Naive B cell (primary cell): ENCODE measurements around the gene VSIG10. TPM values are rescaled to one million over a fixed set of nuclear protein-coding genes. Genes with fewer than 3 reads are reported as not detected.

ENCODE experiments used
- ATAC-seq, 2 donors: fragments of 150-1000 bp; cut with Tn5 transposase; 2 replicates each; pipeline ENCODE4 v1.10.0; 2021; ENCODE audit warnings: low read depth in 2 of 2, mild to moderate bottlenecking in 2 of 2, moderate library complexity in 2 of 2
- DNase-seq: peaks from one replicate; pipeline ENCODE4 v3.0.0; 2022
- H3K27ac Mint-ChIP-seq, 6 donors: one replicate each; pipeline ENCODE4 v1.8.0; 2020 to 2022; ENCODE audit warnings: mild to moderate bottlenecking in 6 of 6, mixed read lengths in 6 of 6, moderate library complexity in 5 of 6, inconsistent platforms in 2 of 6
- H3K27me3 Mint-ChIP-seq, 3 donors: one replicate each; pipeline ENCODE4 v1.8.0; 2021 to 2022; ENCODE audit warnings: mixed read lengths in 3 of 3, mild to moderate bottlenecking in 1 of 3
- H3K36me3 Mint-ChIP-seq, 2 donors: one replicate each; pipeline ENCODE4 v1.8.0; 2020 to 2022; ENCODE audit warnings: mixed read lengths in 2 of 2, inconsistent platforms in 1 of 2, mild to moderate bottlenecking in 1 of 2
- H3K4me1 Mint-ChIP-seq, 3 donors: one replicate each; pipeline ENCODE4 v1.8.0; 2020 to 2022; ENCODE audit warnings: mixed read lengths in 3 of 3, inconsistent platforms in 1 of 3, mild to moderate bottlenecking in 1 of 3, moderate library complexity in 1 of 3
- H3K4me3 Mint-ChIP-seq, 8 donors: one replicate each; pipeline ENCODE4 v1.8.0; 2020 to 2022; ENCODE audit warnings: mild to moderate bottlenecking in 8 of 8, mixed read lengths in 8 of 8, moderate library complexity in 8 of 8, inconsistent platforms in 2 of 8
- H3K9me3 Mint-ChIP-seq, 7 donors: one replicate each; pipeline ENCODE4 v1.8.0; 2020 to 2022; ENCODE audit warnings: mixed read lengths in 7 of 7, mild to moderate bottlenecking in 5 of 7, inconsistent platforms in 2 of 7, moderate library complexity in 1 of 7
- polyA plus RNA-seq, 6 donors: library from polyadenylated mRNA; unstranded; fragments of 300-500 nt; fragmentation: Illumina TruSeq; gene quantifications; one replicate each; pipeline ENCODE4 v1.2.3, GENCODE V29; 2021; ENCODE audit warnings: low read depth in 6 of 6

The VSIG10 gene
- polyA plus RNA-seq, 6 donors from 2014 or later: 0.36 to 3.1 (median 1.7) TPM; not detected in 1

DNA sequence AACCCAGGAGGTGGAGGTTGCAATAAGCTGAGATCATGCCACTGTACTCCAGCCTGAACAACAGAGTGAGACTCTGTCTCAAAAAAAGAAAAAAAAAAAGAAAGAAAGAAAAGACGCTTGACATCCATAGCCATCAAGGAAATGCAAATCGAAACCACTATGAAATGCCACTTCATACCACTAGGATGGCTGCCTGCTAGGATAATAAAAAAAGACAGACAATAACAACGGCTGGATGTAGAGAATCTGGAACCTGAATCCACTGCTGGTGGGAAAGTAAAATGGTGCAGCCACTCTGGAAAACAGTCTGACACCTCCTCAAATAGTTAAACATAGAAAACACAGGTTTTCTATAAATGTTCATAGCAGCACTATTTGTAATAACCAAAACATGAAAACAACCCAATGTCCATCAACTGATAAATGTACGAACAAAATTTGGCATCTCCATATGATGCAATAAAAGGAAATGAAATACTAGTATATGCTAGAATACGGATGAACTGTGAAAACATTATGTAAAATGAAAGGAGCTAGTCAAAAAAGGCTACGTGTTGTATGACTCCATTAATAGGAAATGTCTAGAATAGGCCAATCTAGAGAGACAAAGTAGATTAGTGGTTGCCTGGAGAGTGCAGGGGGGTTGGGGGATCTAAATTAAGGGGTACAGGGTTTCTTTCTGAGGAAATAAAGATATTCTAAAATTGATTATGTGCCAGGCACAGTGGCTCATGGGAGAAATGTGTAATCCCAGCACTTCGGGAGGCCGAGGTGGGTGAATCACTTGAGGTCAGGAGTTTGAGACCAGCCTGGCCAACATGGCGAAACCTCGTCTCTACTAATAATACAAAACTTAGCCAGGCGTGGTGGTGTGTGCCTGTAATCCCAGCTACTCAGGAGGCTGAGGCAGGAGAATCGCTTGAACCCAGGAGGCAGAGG lies 52.6 kb downstream of the VSIG10 start:
- ATAC-seq (no peak), DNase-seq (no peak)
- Mint-ChIP-seq H3K4me1 (peaks cover 5 to 17% (median 9%) of the 10 kb centered on the region in 3 donors), H3K9me3 (no peaks in the 10 kb centered on the region), H3K27ac (peak overlapping the region in 1 of 6 donors; percentile 48), H3K36me3 (peaks cover 0 to 5% of the 10 kb centered on the region in 2 donors), H3K27me3 (no peaks in the 10 kb centered on the region), H3K4me3 (no peak overlapping the region)

DNA sequence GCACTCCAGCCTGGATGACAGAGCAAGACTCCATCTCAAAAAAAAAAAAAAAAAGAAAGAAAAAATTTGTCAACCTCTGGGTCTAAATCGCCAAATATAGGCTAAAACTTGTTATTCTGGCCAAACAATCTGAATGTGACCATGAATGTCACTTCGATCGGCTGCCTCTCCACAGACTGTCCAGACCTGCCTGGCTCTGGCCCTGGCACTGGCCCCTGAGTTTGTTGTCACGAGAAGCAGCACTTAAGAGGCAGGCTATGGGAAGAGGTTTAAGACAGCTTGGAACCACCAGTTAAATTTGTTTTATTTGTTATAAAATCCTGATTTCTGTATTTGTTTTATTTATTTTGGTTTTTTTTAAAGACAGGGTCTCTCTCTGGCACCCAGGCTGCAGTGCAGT lies 57.4 kb downstream of the VSIG10 start:
- Mint-ChIP-seq H3K4me1 (peaks cover 0 to 4% (median 0%) of the 10 kb centered on the region in 3 donors), H3K27me3 (no peaks in the 10 kb centered on the region), H3K36me3 (peaks cover 2 to 18% of the 10 kb centered on the region in 2 donors), H3K9me3 (no peaks in the 10 kb centered on the region), H3K4me3 (no peak overlapping the region), H3K27ac (no peak overlapping the region)
- no peak for DNase-seq
- ATAC-seq: no peak

DNA sequence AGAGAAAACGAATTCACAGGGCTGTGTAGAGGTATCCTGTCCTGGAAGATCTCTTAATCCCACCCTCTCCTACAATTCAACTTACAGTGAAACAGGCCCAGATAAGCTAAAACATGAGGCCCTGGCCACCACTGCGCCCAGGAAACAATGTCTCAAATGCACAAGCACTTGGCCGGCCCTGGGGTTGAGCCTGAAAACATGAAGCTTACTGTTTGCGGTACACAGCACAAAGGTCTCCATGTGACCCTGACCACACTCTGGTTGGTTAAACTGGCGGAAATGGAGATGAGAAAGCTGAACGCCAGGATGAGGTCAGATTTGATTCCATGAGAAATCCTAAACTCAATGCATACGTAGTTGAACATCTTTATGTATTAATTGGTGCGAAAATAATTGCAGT lies 59.2 kb downstream of the VSIG10 start:
- H3K27ac Mint-ChIP-seq: no peak overlapping the region
- no peak for DNase-seq
- peaks cover 0 to 5% (median 0%) of the 10 kb centered on the region in 3 donors for H3K4me1 Mint-ChIP-seq

DNA sequence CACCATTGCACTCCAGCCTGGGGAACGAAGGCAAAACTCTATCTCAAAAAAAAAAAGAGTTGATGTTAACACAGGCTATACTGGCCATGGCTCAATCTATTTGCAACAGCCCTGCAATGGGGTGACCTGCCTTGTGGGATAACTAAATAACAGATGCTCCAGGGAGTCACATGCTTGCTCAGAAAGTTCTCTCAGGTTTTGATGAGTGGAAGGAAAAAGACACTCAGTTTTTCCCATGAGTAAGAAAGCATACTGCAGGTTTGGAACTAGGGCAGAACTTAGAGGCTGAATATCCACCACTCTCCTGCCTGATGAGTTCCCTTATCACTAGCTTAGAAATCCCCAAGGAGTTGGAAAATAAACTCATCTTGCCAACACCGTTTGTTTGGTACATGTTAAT lies 59.7 kb downstream of the VSIG10 start:
- H3K27ac Mint-ChIP-seq: no peak overlapping the region
- H3K9me3 Mint-ChIP-seq: peaks cover 0 to 2% (median 0%) of the 10 kb centered on the region in 7 donors
- no peaks in the 10 kb centered on the region for H3K27me3 Mint-ChIP-seq
- H3K4me3 Mint-ChIP-seq: no peak overlapping the region
- DNase-seq: no peak
- H3K36me3 Mint-ChIP-seq: peaks cover 7 to 18% of the 10 kb centered on the region in 2 donors
- peaks cover 0 to 3% (median 0%) of the 10 kb centered on the region in 3 donors for H3K4me1 Mint-ChIP-seq
- no peak for ATAC-seq

More for the DNA sequence above, 59.2 kb downstream of the VSIG10 start:
- Mint-ChIP-seq H3K36me3 (peaks cover 7 to 20% of the 10 kb centered on the region in 2 donors), H3K9me3 (peaks cover 0 to 2% (median 0%) of the 10 kb centered on the region in 7 donors), H3K4me3 (no peak overlapping the region), H3K27me3 (no peaks in the 10 kb centered on the region)
- no peak for ATAC-seq

DNA sequence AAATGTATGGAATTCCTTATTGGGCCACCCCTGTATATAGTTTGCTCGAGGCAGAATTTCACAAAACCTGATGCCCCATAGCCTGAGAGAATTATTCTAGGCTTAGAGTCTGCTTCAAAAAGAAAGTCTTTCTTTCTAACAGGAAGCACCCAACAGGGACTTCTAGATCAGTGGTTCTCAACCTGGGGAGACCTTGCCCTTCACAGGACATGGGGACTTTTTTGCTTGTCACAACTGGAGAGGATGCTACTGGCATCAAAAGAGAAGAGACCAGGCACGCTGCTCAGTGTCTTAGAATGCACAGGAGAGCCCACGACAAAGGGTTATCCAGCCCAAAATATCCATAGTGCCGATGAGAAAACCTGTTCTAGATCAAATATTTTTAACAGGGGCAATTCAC lies 61.7 kb downstream of the VSIG10 start:
- peaks cover 0 to 2% (median 0%) of the 10 kb centered on the region in 7 donors for H3K9me3 Mint-ChIP-seq
- H3K27me3 Mint-ChIP-seq: no peaks in the 10 kb centered on the region
- H3K4me1 Mint-ChIP-seq: peaks cover 0 to 3% (median 0%) of the 10 kb centered on the region in 3 donors
- ATAC-seq (no peak), DNase-seq (no peak)
- H3K27ac Mint-ChIP-seq: no peak overlapping the region
- H3K4me3 Mint-ChIP-seq: no peak overlapping the region
- peaks cover 7 to 18% of the 10 kb centered on the region in 2 donors for H3K36me3 Mint-ChIP-seq

DNA sequence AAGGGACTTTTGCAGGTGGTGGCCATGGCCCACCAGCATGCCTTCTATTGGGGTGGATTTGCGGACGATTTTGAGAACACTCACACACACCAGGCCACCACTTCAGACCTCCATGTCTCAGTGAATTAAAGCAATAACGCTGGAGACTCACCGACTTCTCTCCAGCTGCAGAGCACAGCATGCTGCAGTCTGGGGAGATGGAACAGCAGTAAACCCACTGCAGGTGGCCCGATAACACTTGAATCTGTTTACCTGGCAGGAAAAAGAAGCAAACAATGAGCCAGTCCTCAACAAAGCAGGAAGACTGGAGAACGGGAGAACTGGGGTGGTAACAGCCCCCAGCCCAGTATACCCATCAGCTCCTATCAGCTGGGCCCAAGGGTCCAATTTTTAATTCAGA lies 65.7 kb downstream of the VSIG10 start:
- H3K4me1 Mint-ChIP-seq: peaks cover 9 to 14% (median 10%) of the 10 kb centered on the region in 3 donors
- H3K27me3 Mint-ChIP-seq: no peaks in the 10 kb centered on the region
- peak overlapping the region in 1 of 6 donors; percentile 52 for H3K27ac Mint-ChIP-seq
- ATAC-seq (no peak), DNase-seq (no peak)
- no peak overlapping the region for H3K4me3 Mint-ChIP-seq
- H3K36me3 Mint-ChIP-seq: peaks cover 7 to 25% of the 10 kb centered on the region in 2 donors
- H3K9me3 Mint-ChIP-seq: peaks cover 0 to 2% (median 0%) of the 10 kb centered on the region in 7 donors

DNA sequence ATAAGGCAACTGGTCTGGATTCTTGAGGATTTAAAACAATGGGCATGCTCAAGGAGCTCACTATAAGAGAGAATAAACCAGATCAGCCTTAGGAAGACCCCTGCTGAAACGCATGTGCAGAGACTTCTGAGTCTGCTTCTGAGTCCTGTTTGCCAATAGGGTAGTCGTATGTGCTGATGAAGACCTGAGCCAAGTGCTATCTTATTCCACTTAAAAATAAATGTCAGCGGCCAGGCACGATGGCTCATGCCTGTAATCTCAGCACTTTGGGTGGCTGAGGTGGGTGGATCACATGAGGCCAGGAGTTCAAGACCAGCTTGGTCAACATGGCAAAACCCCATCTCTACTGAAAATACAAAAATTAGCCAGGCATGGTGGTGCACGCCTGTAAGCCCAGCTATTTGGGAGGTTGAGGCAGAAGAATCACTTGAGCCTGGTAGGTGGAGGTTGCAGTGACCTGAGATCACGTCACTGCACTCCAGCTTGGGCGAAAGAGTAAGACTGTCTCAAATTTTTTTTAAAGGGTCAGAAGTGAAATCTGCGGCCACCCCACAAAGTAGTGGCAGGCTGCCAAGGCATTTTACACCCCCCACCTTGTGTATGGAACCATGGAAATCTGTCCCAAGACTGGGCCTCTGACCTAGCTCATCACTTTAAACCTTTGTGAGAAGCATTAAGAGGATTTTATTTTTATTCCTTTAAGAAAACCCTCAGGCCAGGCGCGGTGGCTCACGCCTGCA lies 67.0 kb downstream of the VSIG10 start:
- Mint-ChIP-seq H3K36me3 (peaks cover 7 to 20% of the 10 kb centered on the region in 2 donors), H3K27me3 (no peaks in the 10 kb centered on the region), H3K4me3 (no peak overlapping the region), H3K9me3 (peaks cover 0 to 2% (median 0%) of the 10 kb centered on the region in 7 donors), H3K4me1 (peaks cover 9 to 14% (median 10%) of the 10 kb centered on the region in 3 donors), H3K27ac (peak overlapping the region in 1 of 6 donors; percentile 66)
- ATAC-seq (no peak), DNase-seq (no peak)

DNA sequence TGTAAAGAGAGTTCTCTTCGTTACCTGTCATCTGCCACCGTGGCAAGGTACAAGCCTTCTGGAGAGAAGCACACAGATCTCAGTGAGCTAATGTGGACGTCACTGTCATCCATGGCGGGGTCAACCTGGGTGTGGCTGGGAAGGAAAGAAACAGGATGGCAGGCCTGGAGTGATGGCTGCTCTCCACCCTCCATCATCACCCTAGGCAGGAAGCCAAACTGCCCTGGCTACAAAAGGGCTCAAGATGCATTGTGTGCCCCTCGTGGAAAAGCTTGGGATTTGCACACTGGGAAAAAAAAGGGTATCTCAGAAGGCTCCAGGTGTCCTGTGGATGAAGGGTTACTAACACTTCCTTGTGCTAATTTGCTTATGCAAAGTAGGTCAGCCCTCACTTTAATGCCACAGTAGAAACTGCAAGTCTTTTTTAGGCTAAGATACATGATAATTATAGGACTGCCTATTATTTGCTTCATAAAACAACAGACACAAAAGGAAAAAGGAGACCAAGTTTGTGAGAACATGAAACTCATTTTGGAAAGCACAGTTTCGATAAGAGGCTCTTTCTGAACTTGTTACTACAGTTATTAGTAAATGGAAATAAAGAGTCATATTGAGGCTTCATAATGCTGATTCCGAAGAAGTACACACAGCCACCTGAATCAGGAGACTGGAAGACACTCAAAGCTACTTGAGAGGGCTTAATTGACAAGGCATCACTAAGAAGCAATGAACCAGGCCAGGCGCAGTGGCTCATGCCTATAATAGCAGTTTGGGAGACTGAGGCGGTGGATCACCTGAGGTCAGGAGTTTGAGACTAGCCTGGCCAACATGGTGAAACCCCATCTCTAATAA lies 68.4 kb downstream of the VSIG10 start:
- Mint-ChIP-seq H3K27ac (peak overlapping the region in 4 of 6 donors; percentile 67 to 80 (median 79)), H3K4me3 (no peak overlapping the region), H3K27me3 (no peaks in the 10 kb centered on the region), H3K4me1 (peaks cover 6 to 14% (median 10%) of the 10 kb centered on the region in 3 donors), H3K36me3 (peaks cover 0 to 15% of the 10 kb centered on the region in 2 donors), H3K9me3 (no peaks in the 10 kb centered on the region)
- ATAC-seq (no peak), DNase-seq (no peak)

DNA sequence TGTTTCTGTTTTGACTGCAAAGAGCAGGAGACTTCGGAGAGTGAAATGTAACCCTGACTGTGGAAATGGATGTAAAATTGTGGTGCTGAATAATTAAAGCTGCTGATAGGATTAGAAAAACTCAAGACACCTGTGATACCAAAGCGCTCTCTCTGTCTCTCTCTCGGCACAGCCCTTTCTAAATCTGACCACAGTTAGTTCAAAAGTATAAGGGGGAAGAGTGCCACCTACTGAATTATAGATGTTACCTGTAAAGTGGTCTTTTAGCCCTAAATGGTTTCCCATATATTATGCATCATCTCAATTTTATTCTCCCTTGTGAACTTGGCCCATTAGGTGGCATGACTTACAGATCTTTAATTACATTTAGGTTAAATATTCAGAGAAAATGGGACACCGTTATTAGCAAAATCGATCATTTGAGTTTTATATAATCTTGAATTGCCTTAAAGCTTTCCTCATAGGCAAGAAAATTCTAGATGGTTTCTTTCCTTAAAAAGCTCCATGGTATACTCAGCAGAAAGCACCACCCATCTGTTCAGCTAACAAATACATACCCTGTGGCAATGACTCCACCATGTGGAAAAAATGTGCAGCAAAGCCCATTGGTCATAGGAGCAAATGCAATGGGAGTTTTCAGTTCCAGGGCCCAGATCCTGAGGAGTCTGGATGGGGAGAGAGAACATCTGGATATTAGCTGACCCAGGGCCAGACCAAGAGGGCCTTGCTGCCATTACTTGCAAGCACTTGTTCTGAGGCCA lies 69.2 kb downstream of the VSIG10 start:
- no peaks in the 10 kb centered on the region for H3K9me3 Mint-ChIP-seq
- no peak for ATAC-seq
- no peak for DNase-seq
- no peaks in the 10 kb centered on the region for H3K27me3 Mint-ChIP-seq
- H3K4me3 Mint-ChIP-seq: no peak overlapping the region
- peaks cover 0 to 18% of the 10 kb centered on the region in 2 donors for H3K36me3 Mint-ChIP-seq
- H3K27ac Mint-ChIP-seq: peak overlapping the region in 1 of 6 donors; percentile 49
- peaks cover 6 to 14% (median 10%) of the 10 kb centered on the region in 3 donors for H3K4me1 Mint-ChIP-seq

DNA sequence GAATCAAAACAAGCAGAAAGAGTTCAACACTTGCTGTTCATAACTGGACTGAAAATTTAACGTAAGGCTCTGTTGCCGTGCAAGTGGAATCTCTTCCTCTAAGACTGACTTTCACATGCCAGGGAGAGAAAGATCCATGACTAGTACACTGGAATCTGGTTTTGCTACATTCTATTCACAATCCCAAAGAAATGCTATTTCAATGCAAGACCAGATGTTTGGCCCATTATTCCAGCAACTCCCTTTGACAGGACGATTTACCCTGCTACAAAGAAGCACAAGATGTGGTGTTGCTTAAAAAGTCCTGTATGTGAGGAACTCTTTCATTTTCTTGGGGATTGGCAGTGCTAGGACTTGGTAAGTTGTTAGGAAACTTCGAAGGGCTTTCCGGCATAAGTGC lies 69.9 kb downstream of the VSIG10 start:
- no peak overlapping the region for H3K4me3 Mint-ChIP-seq
- peaks cover 6 to 14% (median 10%) of the 10 kb centered on the region in 3 donors for H3K4me1 Mint-ChIP-seq
- H3K36me3 Mint-ChIP-seq: peaks cover 0 to 20% of the 10 kb centered on the region in 2 donors

DNA sequence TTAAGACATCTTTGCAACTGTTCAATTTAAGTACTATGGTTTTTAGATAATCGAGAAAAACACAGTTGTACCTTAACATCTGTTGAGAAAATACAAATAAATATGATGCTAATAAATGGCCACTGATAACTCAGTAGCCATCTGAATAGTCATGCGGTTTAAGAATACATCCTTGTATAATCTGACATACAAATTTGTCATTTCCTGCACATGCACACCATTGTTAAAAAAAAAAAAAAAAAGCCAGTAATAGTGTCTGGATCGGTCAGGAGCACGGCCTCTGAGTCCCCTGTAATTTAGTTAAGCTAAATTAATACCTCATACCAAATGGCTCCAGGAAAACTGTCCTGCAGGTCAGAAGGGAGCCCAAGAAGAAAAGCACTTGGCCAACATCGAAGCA lies 70.5 kb downstream of the VSIG10 start:
- H3K27me3 Mint-ChIP-seq: no peaks in the 10 kb centered on the region
- H3K9me3 Mint-ChIP-seq: no peaks in the 10 kb centered on the region
- ATAC-seq: no peak
- H3K4me3 Mint-ChIP-seq: no peak overlapping the region
- H3K36me3 Mint-ChIP-seq: peaks cover 0 to 20% of the 10 kb centered on the region in 2 donors
- DNase-seq: no peak
- H3K4me1 Mint-ChIP-seq: peaks cover 6 to 14% (median 10%) of the 10 kb centered on the region in 3 donors
- peak overlapping the region in 2 of 6 donors; percentile 49 to 56 for H3K27ac Mint-ChIP-seq

More for the DNA sequence above, 69.9 kb downstream of the VSIG10 start:
- ATAC-seq (no peak), DNase-seq (no peak)
- Mint-ChIP-seq H3K27me3 (no peaks in the 10 kb centered on the region), H3K27ac (peak overlapping the region in 1 of 6 donors; percentile 24), H3K9me3 (no peaks in the 10 kb centered on the region)

DNA sequence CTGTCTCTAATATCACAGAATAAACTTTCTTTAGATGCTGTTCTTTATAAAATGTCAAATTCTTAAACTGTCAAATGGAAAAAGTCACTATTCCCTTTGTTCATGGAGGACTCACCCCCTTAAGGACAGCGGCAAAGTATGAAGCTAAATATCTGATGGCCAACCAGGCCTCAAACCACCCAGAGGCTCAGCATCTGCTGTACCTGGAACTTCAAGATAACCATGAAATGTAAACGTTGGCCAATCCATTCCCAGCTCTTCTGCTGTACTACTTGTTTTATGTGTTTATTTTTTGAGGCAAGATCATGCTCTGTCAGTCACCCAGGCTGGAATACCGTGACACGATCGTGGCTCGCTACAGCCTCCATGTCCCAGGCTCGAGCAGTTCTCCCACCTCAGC lies 71.6 kb downstream of the VSIG10 start:
- H3K36me3 Mint-ChIP-seq: peaks cover 0 to 23% of the 10 kb centered on the region in 2 donors
- H3K9me3 Mint-ChIP-seq: no peaks in the 10 kb centered on the region
- peaks cover 6 to 14% (median 10%) of the 10 kb centered on the region in 3 donors for H3K4me1 Mint-ChIP-seq
- no peaks in the 10 kb centered on the region for H3K27me3 Mint-ChIP-seq
- no peak overlapping the region for H3K4me3 Mint-ChIP-seq
- no peak for ATAC-seq
- no peak for DNase-seq
- no peak overlapping the region for H3K27ac Mint-ChIP-seq
